HL-60 (cell line): ENCODE data around the gene ARAP2.
A peak's percentile ranks its signal among the peaks of the same experiment; 100 is the strongest.

Experiments
- DNase-seq, 2 experiments: peaks; one replicate each; pipeline ENCODE4 v3.0.0-alpha.2; 2010 to 2020; ENCODE audit warnings: low read depth in 1 of 2, low spot score in 1 of 2
- H3K27ac ChIP-seq: fragments of 250-450 bp; sonication (Bioruptor Pico); replicated peaks from 2 replicates; pipeline ENCODE4 v1.5.1; 2020; ENCODE audit warnings: mild to moderate bottlenecking, moderate library complexity
- H3K27me3 ChIP-seq: fragments of 250-450 bp; sonication (Bioruptor Pico); 2 replicates; pipeline ENCODE4 v1.5.1; 2021; ENCODE audit warnings: mild to moderate bottlenecking, moderate library complexity; ENCODE audit not compliant: insufficient read depth, poor library complexity, severe bottlenecking
- H3K4me3 ChIP-seq: replicated peaks from 2 replicates; pipeline ENCODE4 v1.5.1; 2011; ENCODE audit warnings: mild to moderate bottlenecking, control low read depth, low read length; ENCODE audit not compliant: insufficient read depth
- CTCF ChIP-seq: IDR thresholded peaks from one replicate; pipeline ENCODE4 v1.5.1; 2011; ENCODE audit warnings: low read length, control low read depth, inconsistent platforms; ENCODE audit not compliant: insufficient read depth
- GABPA ChIP-seq: IDR thresholded peaks from 2 replicates; pipeline ENCODE4 v1.6.1; 2012; ENCODE audit warnings: low read depth
- POLR2AphosphoS5 ChIP-seq: IDR thresholded peaks from 2 replicates; pipeline ENCODE4 v1.6.1; 2012; ENCODE audit warnings: low read depth
- REST ChIP-seq: IDR thresholded peaks from 2 replicates; pipeline ENCODE4 v1.6.1; 2012; ENCODE audit warnings: low read depth; ENCODE audit not compliant: insufficient replicate concordance
- SPI1 ChIP-seq: IDR thresholded peaks from 2 replicates; pipeline ENCODE4 v1.6.1; 2012; ENCODE audit warnings: low read depth, mild to moderate bottlenecking, borderline replicate concordance

The ARAP2 gene

GRCh38 chr4:36214735-36215485 is 29.4 kb downstream of the ARAP2 start:
- Histone ChIP-seq H3K27ac (no peak overlapping the region), H3K4me3 (no peak overlapping the region), H3K27me3 (no peaks in the 10 kb centered on the region)
- TF ChIP-seq CTCF (no peak), GABPA (no peak), REST (no peak), POLR2AphosphoS5 (no peak), SPI1 (no peak)
- DNase-seq, result no peak

GRCh38 chr4:36213977-36214376 is 30.3 kb downstream of the ARAP2 start:
- H3K4me3 ChIP-seq, result no peak overlapping the region
- no peak for DNase-seq
- no peak for TF ChIP-seq REST
- no peak for TF ChIP-seq CTCF
- TF ChIP-seq GABPA, result no peak
- TF ChIP-seq SPI1, result no peak
- no peak overlapping the region for H3K27ac ChIP-seq
- no peaks in the 10 kb centered on the region for H3K27me3 ChIP-seq

- Histone ChIP-seq H3K4me3 (no peak overlapping the region), H3K27me3 (no peaks in the 10 kb centered on the region), H3K27ac (no peak overlapping the region)
- DNase-seq, result peak in 1 of 2 experiments; percentile 35
- TF ChIP-seq GABPA (no peak), CTCF (no peak), POLR2AphosphoS5 (no peak), REST (no peak), SPI1 (no peak)
Observed at GRCh38 chr4:36211084-36211483, 33.2 kb downstream of the ARAP2 start.
